Activated naive CD4-positive, alpha-beta T cell treated with Interleukin-2 at 50 U/mL for 16 hours (primary cell): ENCODE measurements around the gene BCL2L11.

ENCODE experiments used
- DNase-seq: peaks from one replicate; pipeline ENCODE4 v3.0.0-alpha.2; 2020

BCL2L11 gene

GRCh38 chr2:111145103-111145760, 24.5 kb downstream of the BCL2L11 start:
- no peak for DNase-seq

GRCh38 chr2:111145951-111146350, 25.2 kb downstream of the BCL2L11 start:
- DNase-seq, result no peak

- no peak for DNase-seq
These were observed 27.6 kb downstream of the BCL2L11 start for GRCh38 chr2:111148225-111148873.

DNA sequence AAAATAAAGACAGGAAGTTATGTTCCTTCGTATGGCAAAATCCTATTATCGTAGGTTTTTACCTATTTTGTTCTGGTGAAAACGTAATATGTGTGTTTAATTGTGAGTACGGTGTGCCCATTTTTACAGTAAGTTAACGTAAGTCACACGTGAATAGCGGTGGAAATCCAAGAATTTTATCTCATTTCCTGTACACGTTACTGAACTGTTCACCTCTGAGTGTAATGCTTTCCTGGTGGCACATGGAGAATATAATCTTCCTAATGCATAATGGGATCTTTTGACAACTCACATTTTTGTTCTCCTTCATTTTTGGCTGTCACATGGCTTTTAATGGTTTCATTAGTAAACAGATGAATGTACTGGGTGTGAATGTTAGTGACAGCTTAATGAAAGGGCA, 28.2 kb downstream of the BCL2L11 start:
- DNase-seq, result no peak

DNA sequence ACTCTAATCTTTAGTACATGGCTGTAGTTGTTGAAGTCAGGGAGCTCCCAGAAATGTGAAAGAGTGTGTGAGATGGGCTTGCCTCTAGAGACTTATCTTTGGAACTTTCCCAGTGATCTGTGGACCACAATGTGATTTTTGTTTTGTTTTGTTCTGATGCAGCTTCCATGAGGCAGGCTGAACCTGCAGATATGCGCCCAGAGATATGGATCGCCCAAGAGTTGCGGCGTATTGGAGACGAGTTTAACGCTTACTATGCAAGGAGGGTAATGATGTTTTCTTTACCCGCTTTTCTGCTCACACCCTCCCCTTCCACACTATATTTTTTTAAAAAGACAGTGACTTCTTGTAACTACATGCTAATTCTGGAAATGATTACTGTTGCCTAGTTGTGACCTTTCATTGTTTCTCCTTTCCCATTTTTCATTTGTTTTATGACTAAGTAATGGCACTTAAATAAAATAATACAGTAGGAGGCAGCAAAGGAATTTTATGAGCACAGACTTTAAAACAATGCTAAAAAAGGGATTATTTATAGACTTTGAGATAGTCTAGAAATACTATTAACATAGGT, 29.3 kb downstream of the BCL2L11 start:
- DNase-seq, result no peak

DNA sequence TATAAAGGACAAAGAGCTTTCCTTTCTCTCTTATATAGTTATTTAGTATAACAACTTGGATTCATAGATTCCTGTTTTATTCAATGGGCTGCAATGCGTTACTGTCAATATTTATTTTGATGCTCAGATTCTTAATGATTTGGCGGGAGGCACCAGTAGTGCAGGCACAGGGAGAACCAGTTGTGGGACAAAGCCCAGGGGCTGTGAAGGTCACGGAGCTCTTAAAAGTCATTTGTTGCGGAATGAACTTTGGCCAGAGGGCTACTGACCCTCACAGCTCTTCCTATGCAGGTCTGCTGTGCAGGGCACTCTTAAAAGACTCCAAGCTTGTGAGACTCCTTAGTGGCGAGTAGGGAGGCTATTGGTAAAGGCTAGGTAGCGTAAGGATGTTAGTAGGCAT, 34.0 kb downstream of the BCL2L11 start:
- DNase-seq, result no peak

- no peak for DNase-seq
These were observed 34.9 kb downstream of the BCL2L11 start for GRCh38 chr2:111155610-111156009.

GRCh38 chr2:111156529-111156928, 35.8 kb downstream of the BCL2L11 start:
- no peak for DNase-seq

- no peak for DNase-seq
These were observed 36.5 kb downstream of the BCL2L11 start for GRCh38 chr2:111157071-111157661.

DNA sequence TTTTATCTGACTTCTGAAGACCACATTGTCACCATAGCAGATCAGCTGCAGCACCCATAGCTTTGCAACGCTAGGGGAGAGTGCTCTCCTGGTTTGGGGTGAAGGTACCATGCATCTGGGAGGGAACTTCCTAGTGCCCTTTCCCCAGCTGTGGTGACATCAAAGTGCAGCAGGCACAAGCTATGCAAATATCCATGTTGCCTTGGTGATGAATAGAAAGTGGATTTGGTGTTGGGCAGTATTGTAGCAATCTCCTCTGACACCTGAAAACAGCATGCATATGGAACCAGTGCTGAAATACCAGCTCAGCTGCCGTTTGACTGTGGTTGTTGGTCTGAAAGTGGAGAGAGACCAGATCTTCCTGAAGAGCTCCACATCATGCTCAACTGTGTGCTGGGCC, 37.1 kb downstream of the BCL2L11 start:
- DNase-seq, result no peak

- DNase-seq, result no peak
These were observed 38.9 kb downstream of the BCL2L11 start for GRCh38 chr2:111159641-111160040.

DNA sequence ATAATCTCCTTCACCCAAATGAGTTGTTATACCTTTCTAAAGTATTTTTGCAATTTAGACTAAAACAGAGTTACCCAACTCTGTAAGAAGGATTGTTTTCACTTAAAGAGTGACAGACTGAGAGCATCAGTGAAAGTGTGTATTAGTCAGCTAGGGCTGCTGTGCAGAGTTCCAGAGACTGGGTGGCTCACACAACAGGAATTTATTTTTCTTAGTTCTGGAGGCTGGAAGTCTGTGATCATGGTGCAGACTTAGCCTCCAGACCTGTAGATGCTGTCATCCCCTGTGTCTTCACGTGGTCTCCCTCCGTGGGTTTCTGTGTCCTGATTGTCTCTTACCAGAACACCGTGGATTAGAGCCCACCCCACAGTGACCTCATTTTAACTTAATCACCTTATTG, 40.0 kb downstream of the BCL2L11 start:
- DNase-seq, result no peak

DNA sequence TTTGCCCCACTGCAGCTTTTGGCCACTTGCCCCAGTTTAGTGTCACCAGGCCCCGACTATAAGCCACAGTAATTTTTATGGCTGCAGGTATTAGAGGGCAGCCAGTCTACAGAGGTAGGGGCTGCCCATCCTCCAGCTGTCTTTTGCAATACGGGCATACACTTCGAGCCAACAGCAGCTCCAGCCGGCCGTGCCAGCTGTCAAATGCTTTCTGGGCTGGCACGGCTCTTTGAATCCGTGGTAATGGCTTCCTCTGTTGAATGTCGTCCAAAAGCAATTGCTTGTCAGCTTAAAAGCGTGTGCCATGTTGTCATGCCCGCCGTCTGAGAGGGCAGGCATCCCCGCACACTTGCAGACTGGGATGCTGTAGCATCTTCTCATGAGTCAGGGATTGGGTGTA, 41.3 kb downstream of the BCL2L11 start:
- no peak for DNase-seq

DNA sequence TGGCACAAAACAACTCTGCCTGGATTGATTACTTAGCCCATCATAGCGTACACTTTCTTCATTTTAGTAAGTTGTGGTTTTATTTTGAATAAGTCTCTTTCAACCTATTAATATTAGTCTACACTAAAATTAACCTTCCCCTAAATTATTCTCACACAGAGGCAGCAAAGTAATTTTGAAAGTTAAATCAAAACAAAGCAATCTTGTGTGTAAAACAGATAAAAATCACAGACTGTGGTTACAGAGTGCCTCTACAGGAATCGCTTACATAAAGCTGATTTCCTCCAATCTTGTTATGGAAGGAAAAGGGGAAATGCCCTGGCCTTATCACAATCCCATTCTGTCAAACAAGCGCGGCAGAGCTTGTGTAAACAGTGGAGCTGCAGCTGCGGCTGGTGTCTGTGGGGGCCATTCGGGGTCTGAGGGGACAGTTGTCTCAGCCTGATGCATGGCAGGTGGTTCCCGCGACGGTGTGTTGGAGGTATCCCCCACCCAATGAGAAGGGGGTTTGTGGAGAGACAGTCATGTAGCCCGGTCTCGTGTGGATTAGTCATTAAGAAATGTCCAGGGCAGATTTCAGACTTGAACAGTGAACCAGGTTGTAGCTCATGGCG, 42.1 kb downstream of the BCL2L11 start:
- DNase-seq, result no peak

- DNase-seq, result no peak
These were observed 43.4 kb downstream of the BCL2L11 start for GRCh38 chr2:111164078-111164477.

GRCh38 chr2:111165084-111165483, 44.4 kb downstream of the BCL2L11 start:
- DNase-seq, result no peak

DNA sequence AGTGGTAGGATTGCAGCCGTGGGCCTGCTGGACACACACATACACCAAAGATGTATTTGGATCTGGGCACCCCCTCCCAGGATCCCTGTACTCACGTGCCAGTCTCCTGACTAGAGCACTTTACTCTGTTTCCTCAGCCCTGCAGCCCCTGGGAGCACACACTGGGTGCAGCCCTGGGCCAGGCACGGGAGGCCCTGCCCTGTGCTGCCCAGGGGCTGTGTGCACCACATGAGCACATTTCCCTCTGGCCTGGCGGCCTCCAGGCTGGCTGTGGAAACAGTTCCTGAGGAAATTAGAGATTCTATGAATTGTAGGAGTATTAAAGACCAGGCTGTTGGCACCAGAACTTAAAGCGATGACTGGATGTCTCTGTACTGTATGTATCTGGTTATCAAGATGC, 45.4 kb downstream of the BCL2L11 start:
- no peak for DNase-seq

GRCh38 chr2:111167076-111167862, 46.6 kb downstream of the BCL2L11 start:
- DNase-seq, result no peak

- no peak for DNase-seq
These were observed 47.1 kb downstream of the BCL2L11 start for GRCh38 chr2:111167863-111168162.

DNA sequence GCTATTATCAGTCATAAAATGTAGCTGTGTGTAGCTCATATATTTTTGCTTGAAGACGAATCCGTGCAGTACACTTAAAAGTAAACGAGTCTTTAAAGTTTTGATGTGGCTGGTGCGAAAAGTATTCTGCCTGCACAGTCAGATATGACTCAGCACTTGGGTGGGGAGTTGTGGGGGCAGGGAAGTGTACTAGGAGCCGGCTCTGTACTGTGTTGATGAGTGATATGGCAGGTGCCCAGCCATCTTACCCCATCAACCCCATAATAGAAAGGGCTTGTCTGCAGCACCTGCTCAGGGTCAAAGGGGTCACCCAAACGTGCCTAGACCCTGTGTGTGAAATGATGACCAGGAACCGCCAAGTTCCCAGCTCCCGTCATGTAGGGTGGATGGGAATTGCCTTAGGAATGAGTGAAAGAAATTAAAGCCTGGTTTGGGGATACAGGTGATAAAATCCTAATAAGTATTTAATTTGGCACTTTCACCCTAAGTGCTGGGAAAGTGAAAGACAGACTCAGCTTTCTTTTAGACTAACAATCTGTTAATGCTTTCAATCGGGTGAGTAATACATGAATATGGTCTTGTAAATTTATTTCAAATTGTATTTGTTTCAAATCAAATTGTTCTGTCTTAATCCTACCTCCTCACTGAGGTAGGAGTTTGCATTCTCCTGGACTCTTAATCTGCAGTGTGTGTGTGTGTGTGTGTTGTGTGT, 48.0 kb downstream of the BCL2L11 start:
- peak; percentile 75 for DNase-seq

- DNase-seq, result no peak
These were observed 48.6 kb downstream of the BCL2L11 start for GRCh38 chr2:111169268-111169667.

DNA sequence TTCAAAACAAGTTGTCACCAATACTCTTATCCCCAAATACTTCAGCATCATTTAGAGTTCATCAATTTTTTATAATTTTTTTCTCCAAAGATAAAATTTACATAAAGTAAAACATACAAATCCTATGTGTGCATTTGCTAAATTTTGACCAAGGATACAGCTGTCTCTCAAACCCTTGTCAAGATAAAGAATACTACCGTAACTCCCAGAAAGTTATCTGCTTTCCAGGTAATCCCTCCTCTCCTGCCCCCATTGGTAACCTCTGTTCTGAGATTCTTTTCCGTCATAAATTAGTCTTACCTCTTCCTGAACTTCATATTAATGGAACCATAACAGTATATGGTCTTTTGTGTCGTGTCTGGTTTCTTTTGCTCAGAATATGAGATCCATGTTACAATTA, 49.2 kb downstream of the BCL2L11 start:
- no peak for DNase-seq
